Activated CD4-positive, alpha-beta T cell treated with anti-CD3 and anti-CD28 coated beads, Interleukin-2, amount 10 ng/mL, durations not matched to agents 24 days and 14 days (primary cell): ENCODE data around the gene SATB1. TPM values are rescaled to one million over a fixed set of nuclear protein-coding genes. Genes with fewer than 3 reads are reported as not detected.

ENCODE experiments used
- DNase-seq: peaks from one replicate; pipeline ENCODE4 v3.0.0; 2022
- H3K27ac Mint-ChIP-seq: one replicate; pipeline ENCODE4 v1.8.0; 2022; ENCODE audit warnings: mild to moderate bottlenecking, mixed read lengths
- H3K27me3 Mint-ChIP-seq: one replicate; pipeline ENCODE4 v1.8.0; 2022; ENCODE audit warnings: mixed read lengths
- H3K36me3 Mint-ChIP-seq: one replicate; pipeline ENCODE4 v1.8.0; 2022; ENCODE audit warnings: low read depth, mild to moderate bottlenecking, mixed read lengths
- H3K4me1 Mint-ChIP-seq: one replicate; pipeline ENCODE4 v1.8.0; 2021; ENCODE audit warnings: mixed read lengths
- H3K4me3 Mint-ChIP-seq: one replicate; pipeline ENCODE4 v1.8.0; 2022; ENCODE audit warnings: mild to moderate bottlenecking, moderate library complexity, mixed read lengths
- H3K9me3 Mint-ChIP-seq: one replicate; pipeline ENCODE4 v1.8.0; 2021; ENCODE audit warnings: mixed read lengths
- intact Hi-C: fragments of 100-400 bp; cut with micrococcal nuclease; formaldehyde crosslinking; loops from one replicate; pipeline ENCODE4 v1.15.1; 2023
- total RNA-seq: library from RNA; stranded (reverse); gene quantifications from 2 replicates; pipeline ENCODE4 v1.2.3, GENCODE V29; 2022

The SATB1 gene
- total RNA-seq, 1 donor from 2014 or later, result 561 TPM

DNA sequence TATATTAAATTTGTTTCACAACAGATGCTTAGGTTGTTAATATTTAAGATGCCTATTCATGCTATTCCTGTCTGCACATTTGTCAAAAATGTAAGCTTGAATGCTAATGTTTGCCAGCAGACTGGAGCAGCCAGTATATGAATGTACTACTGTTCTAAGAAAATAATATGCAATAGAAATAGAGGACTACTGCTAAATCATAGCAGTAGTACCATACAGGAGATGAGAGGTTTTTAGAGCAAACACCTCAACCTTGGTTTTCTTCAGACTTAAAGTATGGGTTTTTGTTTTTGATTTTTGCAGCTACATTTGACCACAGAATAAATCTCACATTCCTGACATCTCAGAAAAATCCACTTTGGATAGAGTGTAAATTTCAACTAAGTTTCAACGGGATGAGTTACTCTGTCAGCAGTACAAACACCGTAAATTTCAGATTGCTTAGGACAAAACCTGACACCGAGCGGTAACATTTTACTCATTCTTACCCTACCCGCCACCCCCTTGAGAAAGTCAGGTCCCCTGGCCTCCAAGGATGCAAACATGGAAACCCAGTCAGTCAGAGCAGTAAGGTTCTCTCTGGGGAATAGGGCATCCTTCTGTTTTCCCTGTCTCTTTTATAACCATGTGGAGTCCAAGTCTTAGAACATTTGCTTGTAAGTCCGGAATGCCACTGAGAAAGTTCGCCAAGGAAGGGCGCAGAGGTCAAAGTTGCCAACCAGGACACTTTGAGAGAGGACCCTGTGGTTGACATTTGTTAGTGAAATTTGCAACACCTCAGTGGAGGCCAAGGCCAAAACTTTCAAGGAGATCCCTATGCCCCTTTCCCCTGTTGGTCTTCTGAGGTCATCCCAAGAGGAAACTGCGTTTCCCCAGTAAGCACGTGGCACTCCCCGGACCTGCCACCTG is 17.9 kb upstream of the SATB1 start:
- peaks cover 30% of the 10 kb centered on the region for H3K4me1 Mint-ChIP-seq
- intact Hi-C loops, result loop anchor here (5.0 kb wide), 1 partner anchor 429 kb away; no protein-coding TSS in a partner anchor
- H3K4me3 Mint-ChIP-seq, result peak overlapping the region; percentile 88
- H3K27me3 Mint-ChIP-seq, result no peaks in the 10 kb centered on the region
- H3K27ac Mint-ChIP-seq, result peak overlapping the region; percentile 99
- H3K36me3 Mint-ChIP-seq, result peaks cover 84% of the 10 kb centered on the region
- DNase-seq, result peak; percentile 56
- no peaks in the 10 kb centered on the region for H3K9me3 Mint-ChIP-seq

DNA sequence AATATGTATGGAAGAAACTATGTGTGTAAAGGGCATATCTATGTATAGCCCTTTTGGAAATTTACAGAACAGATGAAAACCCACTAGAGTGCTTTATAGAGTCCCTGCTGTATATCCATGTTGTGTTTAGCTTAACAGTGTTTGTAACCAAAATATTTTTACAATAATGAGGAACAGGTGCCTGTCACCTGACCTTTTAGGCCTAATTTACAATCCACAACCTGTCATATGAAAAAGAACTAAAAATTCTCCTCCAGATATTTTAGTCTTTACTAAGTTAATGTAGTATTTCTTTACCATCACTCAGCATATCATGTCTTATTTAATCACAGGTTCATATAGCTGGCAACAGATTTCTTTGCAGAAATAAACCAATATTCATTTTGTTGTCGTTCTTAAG is 16.4 kb upstream of the SATB1 start:
- DNase-seq, result peak; percentile 46
- H3K27ac Mint-ChIP-seq, result peak overlapping the region; percentile 88
- H3K27me3 Mint-ChIP-seq, result no peaks in the 10 kb centered on the region
- H3K4me3 Mint-ChIP-seq, result peak overlapping the region; percentile 88
- peaks cover 80% of the 10 kb centered on the region for H3K36me3 Mint-ChIP-seq
- no peaks in the 10 kb centered on the region for H3K9me3 Mint-ChIP-seq
- intact Hi-C loops, result loop anchor here (5.0 kb wide), 1 partner anchor 431 kb away; no protein-coding TSS in a partner anchor
- H3K4me1 Mint-ChIP-seq, result peaks cover 23% of the 10 kb centered on the region

DNA sequence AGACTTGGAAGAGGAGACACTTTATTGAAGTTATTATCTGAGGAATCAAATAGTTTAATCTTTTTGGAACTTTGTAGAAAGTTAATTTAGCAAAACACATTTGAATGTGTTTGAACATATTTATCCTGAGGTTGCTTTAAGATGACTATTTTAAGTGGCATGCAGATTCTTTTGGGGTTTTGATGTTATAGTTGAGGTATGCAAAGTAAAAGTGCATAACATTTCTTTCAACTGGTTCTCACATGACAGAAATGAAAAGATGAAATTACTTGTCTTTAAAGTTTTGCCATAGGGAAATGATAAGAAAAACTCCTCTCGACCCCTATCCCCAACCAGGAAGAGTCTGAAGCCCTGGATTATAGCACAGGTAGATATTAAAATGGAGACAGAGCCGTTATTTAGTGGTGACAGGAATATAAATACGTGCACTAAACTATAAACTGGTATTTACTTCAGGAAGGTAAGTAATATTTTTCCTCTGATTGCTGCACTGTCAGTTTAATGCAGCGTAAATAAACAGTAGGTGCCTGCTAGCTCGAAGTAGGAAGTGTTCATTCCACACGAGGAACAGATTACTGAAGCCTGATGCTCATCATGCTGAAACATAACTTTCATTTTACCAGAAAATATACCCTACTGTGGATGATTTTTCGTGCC is 15.1 kb upstream of the SATB1 start:
- no peaks in the 10 kb centered on the region for H3K27me3 Mint-ChIP-seq
- peaks cover 80% of the 10 kb centered on the region for H3K36me3 Mint-ChIP-seq
- no peaks in the 10 kb centered on the region for H3K9me3 Mint-ChIP-seq
- peaks cover 25% of the 10 kb centered on the region for H3K4me1 Mint-ChIP-seq
- peak; percentile 63 for DNase-seq
- H3K4me3 Mint-ChIP-seq, result peak overlapping the region; percentile 88
- peak overlapping the region; percentile 88 for H3K27ac Mint-ChIP-seq
- intact Hi-C loops, result loop anchor here (1.0 to 5.0 kb wide), 2 partner anchors 8 to 432 kb away; no protein-coding TSS in a partner anchor

DNA sequence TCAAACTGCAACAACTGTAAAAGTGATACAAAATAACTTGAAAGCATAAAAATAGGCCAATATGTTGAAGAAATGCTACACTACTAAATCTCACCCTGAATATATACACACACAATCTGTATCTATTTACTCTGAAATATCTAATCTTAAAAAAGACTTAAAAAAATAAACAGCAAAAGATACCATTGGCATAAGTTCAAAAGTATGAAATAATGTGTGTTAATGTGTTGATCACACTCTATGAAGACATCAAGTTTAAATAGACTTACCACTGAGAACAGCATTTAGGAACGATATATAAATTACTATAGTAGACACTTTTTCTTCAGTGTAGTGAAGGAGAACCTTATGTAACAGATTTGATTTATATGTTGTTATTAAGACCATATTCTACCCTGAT is 14.1 kb upstream of the SATB1 start:
- peak; percentile 1 for DNase-seq
- intact Hi-C loops, result loop anchor here (10.0 kb wide), 1 partner anchor 1924 kb away; the partner anchor contains the start of gene RFTN1
- Mint-ChIP-seq H3K36me3 (peaks cover 87% of the 10 kb centered on the region), H3K4me1 (peaks cover 27% of the 10 kb centered on the region), H3K27ac (peak overlapping the region; percentile 88), H3K9me3 (no peaks in the 10 kb centered on the region), H3K4me3 (peak overlapping the region; percentile 88), H3K27me3 (no peaks in the 10 kb centered on the region)

DNA sequence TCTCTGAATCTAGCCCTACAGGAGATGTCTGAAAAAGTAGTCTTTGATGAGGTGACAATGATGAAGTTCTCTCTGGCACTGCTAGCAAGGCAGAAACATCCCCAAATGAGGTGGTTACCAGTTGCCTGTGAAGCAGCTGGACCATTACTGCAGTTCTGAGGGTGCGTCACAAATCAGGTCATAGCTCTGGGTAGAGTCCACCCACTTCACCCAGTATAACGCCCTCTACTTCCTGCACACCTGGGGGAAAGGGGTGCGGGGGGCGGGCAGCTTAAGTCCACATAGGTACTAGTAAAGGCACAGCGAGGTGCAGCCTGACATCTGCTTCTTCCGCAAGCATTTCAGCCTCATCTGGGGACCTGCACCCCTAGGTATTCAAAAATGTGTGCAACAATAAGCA is 13.4 kb upstream of the SATB1 start:
- H3K4me1 Mint-ChIP-seq, result peaks cover 27% of the 10 kb centered on the region
- peak overlapping the region; percentile 88 for H3K27ac Mint-ChIP-seq
- intact Hi-C loops, result loop anchor here (1.0 to 10.0 kb wide), 2 partner anchors 15 to 1924 kb away; partner anchors contain the start of gene RFTN1
- H3K36me3 Mint-ChIP-seq, result peaks cover 80% of the 10 kb centered on the region
- no peaks in the 10 kb centered on the region for H3K9me3 Mint-ChIP-seq
- peak overlapping the region; percentile 88 for H3K4me3 Mint-ChIP-seq
- DNase-seq, result peak; percentile 91
- no peaks in the 10 kb centered on the region for H3K27me3 Mint-ChIP-seq

DNA sequence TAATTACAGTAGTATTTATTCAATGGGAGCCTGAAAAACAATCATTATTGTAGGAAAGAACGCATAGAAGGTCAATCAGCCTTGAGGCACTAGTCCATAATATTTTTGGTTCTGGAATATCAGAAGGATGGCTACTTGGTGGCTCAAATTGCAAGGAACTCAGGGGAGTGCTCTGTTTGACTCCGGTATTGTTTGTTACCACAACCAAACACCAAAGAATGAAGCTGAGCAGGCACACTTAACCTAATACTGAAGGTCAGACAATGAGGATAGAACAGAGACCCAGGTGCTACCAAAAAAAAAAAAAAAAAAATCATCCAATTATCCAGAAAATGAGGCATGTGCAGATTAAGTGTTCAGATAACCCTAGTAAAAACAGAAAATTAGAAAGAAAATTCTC is 11.1 kb upstream of the SATB1 start:
- Mint-ChIP-seq H3K27ac (peak overlapping the region; percentile 96), H3K27me3 (no peaks in the 10 kb centered on the region), H3K36me3 (peaks cover 79% of the 10 kb centered on the region), H3K9me3 (no peaks in the 10 kb centered on the region), H3K4me1 (peaks cover 40% of the 10 kb centered on the region), H3K4me3 (peak overlapping the region; percentile 96)
- intact Hi-C loops, result loop anchor here (10.0 kb wide), 1 partner anchor 1921 kb away; the partner anchor contains the start of gene RFTN1
- peak; percentile 61 for DNase-seq

DNA sequence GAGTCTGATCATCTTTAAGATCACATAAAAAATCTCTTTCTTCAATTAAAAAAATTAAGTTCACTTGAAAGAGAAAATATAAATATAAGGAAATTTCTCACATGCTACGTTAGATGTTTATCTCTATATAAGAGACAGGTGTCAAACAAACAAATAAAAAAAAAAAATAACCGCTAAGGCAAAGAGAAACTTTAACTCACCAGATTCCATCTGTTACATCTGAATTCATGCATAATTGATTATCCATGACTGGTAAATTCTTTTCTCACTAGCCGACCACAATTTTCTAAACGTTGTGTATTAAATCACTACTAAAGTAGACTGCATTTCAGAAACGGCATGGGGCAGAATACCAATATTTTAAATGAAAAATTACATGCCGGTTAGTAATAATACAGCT is 9.6 kb upstream of the SATB1 start:
- H3K27me3 Mint-ChIP-seq, result no peaks in the 10 kb centered on the region
- peak overlapping the region; percentile 96 for H3K27ac Mint-ChIP-seq
- DNase-seq, result no peak
- no peaks in the 10 kb centered on the region for H3K9me3 Mint-ChIP-seq
- H3K4me1 Mint-ChIP-seq, result peaks cover 49% of the 10 kb centered on the region
- H3K36me3 Mint-ChIP-seq, result peaks cover 77% of the 10 kb centered on the region
- peak overlapping the region; percentile 96 for H3K4me3 Mint-ChIP-seq
- intact Hi-C loops, result loop anchor here (1.0 to 10.0 kb wide), 2 partner anchors 7 to 1920 kb away; partner anchors contain the start of gene RFTN1

DNA sequence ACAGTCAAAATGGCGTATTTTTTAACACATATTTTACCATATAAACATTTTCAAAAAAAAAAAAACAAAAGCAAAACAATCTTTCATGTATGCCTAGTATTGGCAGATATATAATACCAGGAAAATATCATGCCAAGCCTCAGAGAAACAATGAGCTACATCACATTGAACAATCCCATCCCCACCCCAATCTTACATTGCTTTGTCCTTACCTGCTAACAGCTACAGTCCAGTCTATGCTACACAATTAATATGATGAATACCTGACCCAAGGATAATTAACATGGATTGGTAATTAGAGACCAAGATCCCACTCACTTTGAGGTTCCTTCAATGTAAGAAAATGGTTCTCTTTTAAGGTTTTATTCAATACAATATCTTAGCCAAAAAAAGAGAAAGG is 7.6 kb upstream of the SATB1 start:
- peaks cover 78% of the 10 kb centered on the region for H3K36me3 Mint-ChIP-seq
- H3K27me3 Mint-ChIP-seq, result no peaks in the 10 kb centered on the region
- intact Hi-C loops, result loop anchor here (1.0 to 10.0 kb wide), 3 partner anchors 8 to 1918 kb away; partner anchors contain the start of gene RFTN1

DNA sequence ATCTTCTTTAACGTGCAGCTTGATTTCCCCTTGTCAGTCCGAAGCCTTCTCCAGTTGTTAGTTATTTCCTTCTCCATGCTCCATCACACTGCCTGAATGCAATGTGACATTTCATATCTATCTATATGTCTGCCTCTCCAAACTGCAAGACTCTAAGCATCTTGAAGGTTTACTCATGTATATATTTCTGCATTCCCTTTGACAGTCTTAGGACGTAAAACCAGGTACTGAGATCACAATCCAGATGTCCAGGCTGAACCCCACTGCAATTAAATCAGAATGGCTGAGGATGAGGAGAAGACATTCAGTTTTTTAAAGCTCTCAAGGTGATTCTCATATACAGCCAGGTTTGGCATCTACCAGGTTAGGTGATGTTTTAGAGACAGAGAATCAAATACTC is 6.1 kb upstream of the SATB1 start:
- peak; percentile 61 for DNase-seq
- H3K4me1 Mint-ChIP-seq, result peaks cover 57% of the 10 kb centered on the region
- no peaks in the 10 kb centered on the region for H3K27me3 Mint-ChIP-seq
- intact Hi-C loops, result loop anchor here (10.0 kb wide), 1 partner anchor 1916 kb away; the partner anchor contains the start of gene RFTN1
- H3K9me3 Mint-ChIP-seq, result no peaks in the 10 kb centered on the region
- H3K4me3 Mint-ChIP-seq, result peak overlapping the region; percentile 82
- peaks cover 73% of the 10 kb centered on the region for H3K36me3 Mint-ChIP-seq
- peak overlapping the region; percentile 88 for H3K27ac Mint-ChIP-seq

More for the DNA sequence above, 7.6 kb upstream of the SATB1 start:
- H3K9me3 Mint-ChIP-seq, result no peaks in the 10 kb centered on the region
- H3K4me1 Mint-ChIP-seq, result peaks cover 52% of the 10 kb centered on the region
- H3K4me3 Mint-ChIP-seq, result peak overlapping the region; percentile 82
- H3K27ac Mint-ChIP-seq, result peak overlapping the region; percentile 88
- peak; percentile 56 for DNase-seq

DNA sequence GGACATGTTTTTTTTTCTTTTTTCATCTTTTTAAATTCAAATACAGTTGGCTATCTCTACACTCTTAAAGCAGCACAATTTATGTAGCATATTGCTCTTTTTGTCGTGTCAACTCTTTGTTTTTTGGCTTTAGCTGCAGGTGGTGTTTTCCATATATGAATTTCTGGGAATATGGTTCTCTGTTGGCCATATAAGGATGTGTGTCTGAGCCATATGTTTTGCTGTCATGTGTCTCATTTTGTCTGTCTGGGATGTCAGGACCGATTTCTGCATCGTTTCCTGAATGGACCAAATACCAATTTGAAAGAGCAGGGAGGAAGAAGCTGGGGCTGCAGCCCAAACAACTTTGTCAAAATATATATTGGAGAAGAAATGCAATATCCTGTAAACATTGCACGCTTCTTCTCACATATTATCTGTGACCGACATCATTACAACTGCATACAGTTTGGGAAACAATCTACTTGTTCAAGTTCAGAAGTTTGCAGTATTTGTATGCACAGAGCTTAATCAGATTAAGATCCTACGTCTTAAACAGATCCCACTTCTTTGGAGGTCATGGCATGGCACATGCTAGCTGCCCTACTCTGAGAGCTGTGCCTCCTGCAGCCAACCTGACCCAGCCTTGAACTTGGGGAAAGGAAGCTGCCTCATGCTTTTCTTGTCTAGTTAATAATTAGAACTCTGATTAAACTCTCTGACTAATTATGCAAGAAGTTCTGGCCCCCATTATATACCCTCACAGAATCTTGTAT is 4.0 kb upstream of the SATB1 start:
- peaks cover 2% of the 10 kb centered on the region for H3K27me3 Mint-ChIP-seq
- H3K36me3 Mint-ChIP-seq, result peaks cover 71% of the 10 kb centered on the region
- peaks cover 57% of the 10 kb centered on the region for H3K4me1 Mint-ChIP-seq
- peak overlapping the region; percentile 82 for H3K4me3 Mint-ChIP-seq
- H3K9me3 Mint-ChIP-seq, result no peaks in the 10 kb centered on the region
- DNase-seq, result peak; percentile 67
- H3K27ac Mint-ChIP-seq, result peak overlapping the region; percentile 79
- intact Hi-C loops, result loop anchor here (5.0 kb wide), 1 partner anchor 558 kb away; no protein-coding TSS in a partner anchor

DNA sequence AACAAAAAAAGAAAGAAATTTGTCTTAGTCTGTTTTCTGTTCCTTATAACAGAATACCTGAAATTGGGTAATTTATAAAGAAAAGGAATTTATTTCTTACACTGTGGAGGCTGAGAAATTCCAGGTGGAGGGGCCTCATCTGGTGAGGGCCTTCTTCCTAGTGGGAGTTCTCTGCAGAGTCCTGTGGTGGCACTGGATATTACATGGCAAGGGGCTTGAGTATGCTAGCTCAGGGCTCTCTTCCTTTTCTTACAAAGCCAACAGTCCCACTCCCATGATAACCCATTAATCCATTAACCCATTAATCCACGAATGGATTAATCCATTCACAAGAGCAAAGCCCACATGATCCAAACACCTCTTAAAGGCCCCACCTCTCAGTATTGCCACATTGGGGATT is 2.9 kb upstream of the SATB1 start:
- H3K4me1 Mint-ChIP-seq, result peaks cover 66% of the 10 kb centered on the region
- peak overlapping the region; percentile 82 for H3K4me3 Mint-ChIP-seq
- peak; percentile 61 for DNase-seq
- H3K9me3 Mint-ChIP-seq, result no peaks in the 10 kb centered on the region
- H3K27ac Mint-ChIP-seq, result peak overlapping the region; percentile 79
- peaks cover 82% of the 10 kb centered on the region for H3K36me3 Mint-ChIP-seq
- H3K27me3 Mint-ChIP-seq, result peaks cover 2% of the 10 kb centered on the region
- intact Hi-C loops, result loop anchor here (5.0 kb wide), 1 partner anchor 559 kb away; no protein-coding TSS in a partner anchor

DNA sequence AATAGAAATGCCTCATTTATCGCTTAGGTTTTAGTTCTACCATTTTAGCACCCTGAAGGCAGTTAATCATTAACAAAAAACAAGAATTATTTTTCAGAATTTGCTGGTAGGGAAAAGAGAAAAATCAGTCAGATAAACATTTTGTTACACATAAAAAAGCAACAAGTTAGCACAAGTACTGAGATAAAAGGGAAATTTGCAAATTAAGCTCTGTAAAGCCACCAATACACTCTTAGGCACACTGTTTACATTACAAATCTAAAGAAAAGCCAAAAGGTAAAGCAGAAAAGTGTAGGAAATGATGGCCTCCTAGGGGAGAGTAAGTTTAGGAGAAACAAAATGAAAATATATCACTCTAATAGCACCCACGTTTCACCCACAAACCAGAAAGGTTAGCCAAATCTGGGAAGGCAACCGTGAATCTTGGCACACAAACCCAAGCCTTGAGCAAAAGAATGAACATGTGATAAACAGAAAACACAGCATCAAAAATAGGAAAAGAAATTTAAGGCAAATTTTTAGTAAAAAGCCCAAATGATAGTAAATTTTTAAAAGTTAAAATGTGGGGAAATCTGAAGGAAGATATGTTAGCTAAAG is 1.6 kb upstream of the SATB1 start:
- peaks cover 57% of the 10 kb centered on the region for H3K4me1 Mint-ChIP-seq
- H3K9me3 Mint-ChIP-seq, result no peaks in the 10 kb centered on the region
- intact Hi-C loops, result loop anchor here (1.0 to 5.0 kb wide), 2 partner anchors 9 to 561 kb away; no protein-coding TSS in a partner anchor
- H3K4me3 Mint-ChIP-seq, result peak overlapping the region; percentile 83
- H3K27ac Mint-ChIP-seq, result peak overlapping the region; percentile 75
- peaks cover 80% of the 10 kb centered on the region for H3K36me3 Mint-ChIP-seq
- H3K27me3 Mint-ChIP-seq, result peaks cover 2% of the 10 kb centered on the region
- peak; percentile 65 for DNase-seq
